K562 (cell line): ENCODE data around the gene NT5C2. TPM values are rescaled to one million over a fixed set of nuclear protein-coding genes. Genes with fewer than 3 reads are reported as not detected.

Source experiments
- ATAC-seq: fragments of 200-7000 bp; cut with Tn5 transposase; 3 replicates; pipeline ENCODE4 v1.9.1; 2020; ENCODE audit warnings: moderate library complexity
- BruUV-seq: library from RNA; stranded (reverse); fragments of 400-500 nt; replicated peaks from 2 replicates; lab custom pipeline; 2021; lab: Mats Ljungman, UMichigan
- CTCF ChIA-PET: fragments of 300-600 bp; formaldehyde crosslinking; extraction: SDS; loops from one replicate; lab custom pipeline; 2021; ENCODE audit warnings: low intra/inter-chr PET ratio; lab: Yijun Ruan, JAX
- POLR2A ChIA-PET: fragments of 300-600, 350-650 bp; sonication (Branson Sonifier 250); formaldehyde crosslinking; extraction: SDS; loops from one replicate; lab custom pipeline; 2021; ENCODE audit warnings: antibody characterized with exemption, inconsistent platforms; lab: Yijun Ruan, JAX
- DNase-seq, 4 experiments: peaks; one replicate each; pipeline versions ENCODE4 v3.0.0 to v3.0.0-alpha.2; 2011 to 2018; ENCODE audit warnings: low spot score in 3 of 4, mixed read lengths in 3 of 4; ENCODE audit errors: extremely low read depth in 1 of 4
- FAIRE-seq: peaks from 2 replicates; lab custom pipeline; 2011; peaks lifted over from hg19 to GRCh38; lab: Jason Lieb, UNC
- H2AFZ ChIP-seq: 2 replicates; pipeline ENCODE4 v1.6.0; 2011; ENCODE audit warnings: low read depth, low read length, control low read depth, inconsistent platforms
- H3K27ac ChIP-seq: fragments of 200-600 bp; 3 replicates; pipeline ENCODE4 v1.8.0; 2011; ENCODE audit warnings: low read depth, mild to moderate bottlenecking, control low read depth, inconsistent platforms, low read length, moderate library complexity, mixed read lengths; ENCODE audit errors: extremely low read depth
- H3K27me3 ChIP-seq, 2 experiments: fragments of 300-600 bp in 1 of 2; 2 replicates in 1 of 2; 3 replicates in 1 of 2; pipeline versions ENCODE4 v1.6.0 to v1.8.0; 2011; ENCODE audit warnings: inconsistent platforms in 2 of 2, low read length in 2 of 2, mild to moderate bottlenecking in 1 of 2, mixed read lengths in 1 of 2, moderate library complexity in 1 of 2; ENCODE audit not compliant: control insufficient read depth in 2 of 2, insufficient read depth in 2 of 2
- H3K36me3 ChIP-seq: fragments of 300-600 bp; 3 replicates; pipeline ENCODE4 v1.8.0; 2011; ENCODE audit warnings: mild to moderate bottlenecking, low read length, inconsistent platforms; ENCODE audit not compliant: control insufficient read depth, insufficient read depth
- H3K4me1 ChIP-seq, 2 experiments: fragments of 200-600 bp in 1 of 2; replicated peaks in 1 of 2; 2 replicates in 1 of 2; 3 replicates in 1 of 2; pipeline versions ENCODE4 v1.5.1 to v1.8.0; 2011; ENCODE audit warnings: inconsistent platforms in 2 of 2, low read length in 2 of 2, mild to moderate bottlenecking in 1 of 2, mixed read lengths in 1 of 2, moderate library complexity in 1 of 2; ENCODE audit not compliant: control insufficient read depth in 2 of 2, insufficient read depth in 2 of 2
- H3K4me2 ChIP-seq: 2 replicates; pipeline ENCODE4 v1.6.1; 2011; ENCODE audit warnings: low read length, control low read depth, inconsistent platforms, mixed read lengths; ENCODE audit not compliant: insufficient read depth
- H3K4me3 ChIP-seq: fragments of 200-600 bp; sonication (generic), shearing (Covaris generic); 2 replicates; pipeline ENCODE4 v1.5.1; 2016; ENCODE audit warnings: control low read depth, inconsistent platforms
- H3K79me2 ChIP-seq: fragments of 200-600 bp; 3 replicates; pipeline ENCODE4 v1.8.0; 2011; ENCODE audit warnings: low read length, inconsistent platforms; ENCODE audit not compliant: control insufficient read depth, insufficient read depth
- H3K9ac ChIP-seq, 2 experiments: 2 replicates each; pipeline versions ENCODE4 v1.6.0 to v1.6.1; 2011; ENCODE audit warnings: low read depth in 2 of 2, low read length in 2 of 2, control low read depth in 1 of 2, inconsistent platforms in 1 of 2, mild to moderate bottlenecking in 1 of 2, mixed read lengths in 1 of 2; ENCODE audit not compliant: insufficient read depth in 1 of 2
- H3K9me1 ChIP-seq: one replicate; pipeline ENCODE4 v1.6.0; 2011; ENCODE audit warnings: inconsistent platforms, mild to moderate bottlenecking, low read length, moderate library complexity; ENCODE audit not compliant: control insufficient read depth, insufficient read depth
- H3K9me3 ChIP-seq: replicated peaks from 2 replicates; pipeline ENCODE4 v1.5.1; 2011; ENCODE audit warnings: low read depth, low read length, inconsistent platforms; ENCODE audit not compliant: control insufficient read depth, insufficient read depth
- H4K20me1 ChIP-seq: replicated peaks from 2 replicates; pipeline ENCODE4 v1.6.1; 2011; ENCODE audit warnings: low read length, inconsistent platforms, mixed read lengths; ENCODE audit not compliant: control insufficient read depth, insufficient read depth
- CBFA2T2 ChIP-seq: fragments of 450-650 bp; conservative IDR thresholded peaks from 2 replicates; pipeline ENCODE4 v1.6.1; 2017; ENCODE audit warnings: mild to moderate bottlenecking
- CCAR2 ChIP-seq: fragments of 200-400 bp; formaldehyde crosslinking; IDR thresholded peaks from 2 replicates; pipeline ENCODE4 v1.6.1; 2017; ENCODE audit warnings: mild to moderate bottlenecking, low read depth, low read length
- CHD2 ChIP-seq: IDR thresholded peaks from 2 replicates; pipeline ENCODE4 v1.6.1; 2011; ENCODE audit warnings: low read depth, low read length
- HIVEP1 ChIP-seq: fragments of 250-450 bp; sonication (Bioruptor Pico); IDR thresholded peaks from 2 replicates; pipeline ENCODE4 v1.4.0; 2020; ENCODE audit warnings: mild to moderate bottlenecking
- MAFK ChIP-seq: IDR thresholded peaks from 2 replicates; pipeline ENCODE4 v1.6.1; 2011; ENCODE audit warnings: low read length, improper control_type of control experiment
- PCBP1 ChIP-seq: fragments of 200-400 bp; formaldehyde crosslinking; IDR thresholded peaks from 2 replicates; pipeline ENCODE4 v1.6.1; 2018; ENCODE audit warnings: mild to moderate bottlenecking, low read depth, low read length; ENCODE audit not compliant: poor library complexity, severe bottlenecking
- RBM39 ChIP-seq: fragments of 200-400 bp; formaldehyde crosslinking; optimal IDR thresholded peaks from 2 replicates; pipeline ENCODE3; 2018; ENCODE audit warnings: low read depth, low read length
- SMARCA4 ChIP-seq: fragments of 450-650 bp; IDR thresholded peaks from 2 replicates; pipeline ENCODE4 v1.6.1; 2016
- STAT5A ChIP-seq: IDR thresholded peaks from 2 replicates; pipeline ENCODE4 v1.6.1; 2012; ENCODE audit warnings: low read length, inconsistent platforms, borderline replicate concordance
- ZNF175 ChIP-seq: fragments of 200-800 bp; sonication (Bioruptor generic); IDR thresholded peaks from 2 replicates; pipeline ENCODE4 v1.6.1; 2016; ENCODE audit warnings: low read depth, mild to moderate bottlenecking, missing genetic modification characterization, missing compliant biosample characterization
- ZNF830 ChIP-seq: fragments of 250-450 bp; sonication (Bioruptor Pico); IDR thresholded peaks from 2 replicates; pipeline ENCODE4 v1.5.0; 2021; ENCODE audit warnings: mild to moderate bottlenecking
- ZSCAN29 ChIP-seq: fragments of 450-650 bp; IDR thresholded peaks from 2 replicates; pipeline ENCODE4 v1.6.1; 2017
- ZSCAN32 ChIP-seq: fragments of 450-650 bp; formaldehyde crosslinking; IDR thresholded peaks from 2 replicates; pipeline ENCODE4 v1.4.0; 2020; ENCODE audit warnings: mild to moderate bottlenecking, moderate library complexity
- WGBS: fragments of 100-300 bp; shearing (Covaris generic); methylation state at CpG from one replicate; pipeline ENCODE4 v1.1.6; 2016; ENCODE audit warnings: low coverage, mixed read lengths; ENCODE audit not compliant: insufficient coverage; ENCODE audit errors: missing lambda C conversion rate; 5-methylcytosine and 5-hydroxymethylcytosine counted together
- in situ Hi-C: fragments of 300-500 bp; cut with MboI; formaldehyde crosslinking; loops from 4 replicates; pipeline ENCODE4 v1.15.0; 2018; ENCODE audit warnings: inconsistent platforms, mixed read lengths
- intact Hi-C: fragments of 100-400 bp; cut with micrococcal nuclease; formaldehyde crosslinking; loops from 2 replicates; pipeline ENCODE4 v1.14.2; 2022
- polyA plus RNA-seq, 8 experiments: library from polyadenylated mRNA; depleted of rRNA in 4 of 8; stranded (reverse) in 5 of 8; unstranded in 3 of 8; fragments of >200 nt; fragmentation: Nextera tagmentation in 2 of 8; fragmentation: Illumina TruSeq in 1 of 8; extraction: Ambion mirVana in 2 of 8; extraction: Trizol in 1 of 8; gene quantifications; 2 replicates each; pipeline versions ENCODE4 v1.2.1 to v1.2.3, GENCODE V29; 2011 to 2014; ENCODE audit warnings: inconsistent platforms in 1 of 8, missing spikeins in 1 of 8
- total RNA-seq, 7 experiments: library from RNA; depleted of rRNA in 6 of 7; stranded (reverse); fragments of >200 nt in 6 of 7; fragmentation: Illumina TruSeq in 2 of 7; extraction: Trizol in 2 of 7; gene quantifications; 2 replicates each; pipeline versions ENCODE4 v1.2.1 to v1.2.3, GENCODE V29; 2011 to 2021; ENCODE audit warnings: low replicate concordance in 1 of 7
- TF ChIP-seq, protein P1 (sequence below): sonication (generic); formaldehyde crosslinking; IDR thresholded peaks from 2 replicates; pipeline ENCODE4 v1.9.0; 2022; ENCODE audit warnings: mild to moderate bottlenecking, missing genetic modification reagents

The NT5C2 gene
- total and polyA plus RNA-seq, 9 of the 15 experiments (the other 6 are each of a cell fraction or from before 2014, with no cell fraction given) = 11.3 to 45.2 (median 27.7) TPM

GRCh38 chr10:103086261-103086660, 106.8 kb downstream of the NT5C2 start:
- Histone ChIP-seq H3K79me2 (no peaks in the 10 kb centered on the region), H3K9ac (no peak overlapping the region), H3K9me1 (no peaks in the 10 kb centered on the region), H3K36me3 (peaks cover 60% of the 10 kb centered on the region; the same call in 2 of the 3 replicates), H3K27ac (no peak overlapping the region), H3K4me3 (no peak overlapping the region), H3K4me2 (no peak overlapping the region), H2AFZ (no peak overlapping the region), H4K20me1 (no peaks in the 10 kb centered on the region), H3K27me3 (no peaks in the 10 kb centered on the region), H3K9me3 (no peaks in the 10 kb centered on the region), H3K4me1 (no peaks in the 10 kb centered on the region; a peak in 1 of 5 replicates)
- CTCF ChIA-PET = no interaction called here
- no peak for FAIRE-seq
- no TSS peak for BruUV-seq
- TF ChIP-seq CCAR2 (no peak), ZSCAN32 (CRISPR knock-in tag) (no peak), CHD2 (no peak), ZNF830 (no peak), ZSCAN29 (no peak), PCBP1 (no peak), RBM39 (no peak), HIVEP1 (CRISPR knock-in tag) (no peak), ZNF175 (CRISPR knock-in tag) (no peak), STAT5A (no peak), CBFA2T2 (no peak), MAFK (no peak), SMARCA4 (no peak)
- TF ChIP-seq, protein P1, sequence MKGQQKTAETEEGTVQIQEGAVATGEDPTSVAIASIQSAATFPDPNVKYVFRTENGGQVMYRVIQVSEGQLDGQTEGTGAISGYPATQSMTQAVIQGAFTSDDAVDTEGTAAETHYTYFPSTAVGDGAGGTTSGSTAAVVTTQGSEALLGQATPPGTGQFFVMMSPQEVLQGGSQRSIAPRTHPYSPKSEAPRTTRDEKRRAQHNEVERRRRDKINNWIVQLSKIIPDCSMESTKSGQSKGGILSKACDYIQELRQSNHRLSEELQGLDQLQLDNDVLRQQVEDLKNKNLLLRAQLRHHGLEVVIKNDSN (CRISPR knock-in tag) = no peak
- in situ Hi-C loops = loop anchor here (10.0 kb wide), 1 partner anchor 159 kb away; the partner anchor contains the start of gene RPEL1
- no peak for DNase-seq
- 65% methylated on average over 2 of the region's 2 CpGs for WGBS
- intact Hi-C loops = no loop called here
- ATAC-seq = no peak
- POLR2A ChIA-PET = interaction anchor here (0.7 to 1.4 kb wide), 2 partner anchors 10 to 47 kb away, joined by 3 to 7 read pairs; no protein-coding TSS in a partner anchor
